Smooth muscle cell of trachea (primary cell): Measurements from ENCODE around the gene UNC13D. TPM values are rescaled to one million over a fixed set of nuclear protein-coding genes. Genes with fewer than 3 reads are reported as not detected.

Experiments used
- total RNA-seq: library from RNA; depleted of rRNA; stranded (reverse); fragments of >200 nt; gene quantifications from 2 replicates; pipeline ENCODE4 v1.2.1, GENCODE V29; 2014

UNC13D gene
- 2.3 and 2.8 TPM in 2 replicates for total RNA-seq

GRCh38 chr17:75843577-75844529 is at the start of gene UNC13D:
TSS of gene UNC13D (minus strand) at chr17:75844404. CDS start at chr17:75844337, 67 bp downstream.

GRCh38 chr17:75878174-75878998 is 34.2 kb upstream of the UNC13D start, which contains the start of gene TRIM47:
TSS of gene TRIM47 (minus strand) at chr17:75878581. CDS start at chr17:75878548, 33 bp downstream.

GRCh38 chr17:75855310-75856061 is 11.3 kb upstream of the UNC13D start, which contains the start of gene WBP2:
TSS of gene WBP2 (minus strand) at chr17:75855335. CDS start at chr17:75855297, 38 bp downstream.

GRCh38 chr17:75784473-75785015 is 59.7 kb downstream of the UNC13D start, which contains the start of gene UNK:
TSS of gene UNK (plus strand) at chr17:75784806. CDS start at chr17:75784881, 75 bp downstream.

Other genes starting within 250 kb of the UNC13D start
- gene SMIM5, start 211.0 kb downstream of the UNC13D start, total RNA-seq, result 0.29 TPM in 1 of 2 replicates, not detected in the other
- gene RECQL5, start 177.2 kb downstream of the UNC13D start, total RNA-seq, result 24.0 and 34.1 TPM in 2 replicates
- gene SAP30BP, start 177.1 kb downstream of the UNC13D start, total RNA-seq, result 60.5 and 69.4 TPM in 2 replicates
- 0.50 and 4.2 TPM in 2 replicates for gene ITGB4, start 122.9 kb downstream of the UNC13D start, total RNA-seq
- gene GALK1, start 79.2 kb downstream of the UNC13D start, total RNA-seq, result 52.1 and 58.6 TPM in 2 replicates
- gene UNK, start 59.6 kb downstream of the UNC13D start, total RNA-seq, result 19.0 and 21.5 TPM in 2 replicates
- gene WBP2, start 10.9 kb upstream of the UNC13D start, total RNA-seq, result 32.1 and 45.0 TPM in 2 replicates
- gene TRIM47, start 34.2 kb upstream of the UNC13D start, total RNA-seq, result 6.4 and 33.7 TPM in 2 replicates
- 13.4 and 30.8 TPM in 2 replicates for gene TRIM65, start 52.5 kb upstream of the UNC13D start, total RNA-seq
- gene MRPL38, start 60.5 kb upstream of the UNC13D start, total RNA-seq, result 40.3 and 42.3 TPM in 2 replicates
- 13.2 and 18.2 TPM in 2 replicates for gene FBF1, start 96.6 kb upstream of the UNC13D start, total RNA-seq
- gene ACOX1, start 134.8 kb upstream of the UNC13D start, total RNA-seq, result 54.4 and 59.4 TPM in 2 replicates
- gene TEN1, start 134.8 kb upstream of the UNC13D start, total RNA-seq, result 14.1 and 14.5 TPM in 2 replicates
- gene CDK3, start 156.5 kb upstream of the UNC13D start, total RNA-seq, result 1.3 and 1.9 TPM in 2 replicates
- gene EVPL, start 182.9 kb upstream of the UNC13D start, total RNA-seq, result under 0.01 TPM in 1 of 2 replicates, not detected in the other
- 37.4 and 46.7 TPM in 2 replicates for gene SRP68, start 228.1 kb upstream of the UNC13D start, total RNA-seq
- gene GALR2, start 230.4 kb upstream of the UNC13D start, total RNA-seq, result not detected in 2 replicates
- gene ZACN, start 234.8 kb upstream of the UNC13D start, total RNA-seq, result under 0.01 and 0.15 TPM in 2 replicates